ENCODE measurements around the gene GLOD4.

GRCh38 chr17:721540-721937 is 60.5 kb downstream of the GLOD4 start:
- TF ChIP-seq CTCF (conservative IDR thresholded peaks at IDR 0.05; ENCODE audit: low read depth, low read length) (no peak), EZH2 (IDR thresholded peaks at IDR 0.05; ENCODE audit: low read length, unreplicated experiment) (no peak), EZH2phosphoT487 (IDR thresholded peaks at IDR 0.05; ENCODE audit: borderline replicate concordance, low read length) (no peak)
